Neural cell (in vitro differentiated cells): ENCODE results near the gene PTEN. TPM values are rescaled to one million over a fixed set of nuclear protein-coding genes. Genes with fewer than 3 reads are reported as not detected.

Source experiments
- H2AFZ ChIP-seq: fragments of 200-600, 300-800 bp; sonication (generic), shearing (Covaris generic); 2 replicates; pipeline ENCODE4 v1.6.0; 2014; ENCODE audit warnings: low read depth, mild to moderate bottlenecking, antibody characterized with exemption, low read length, moderate library complexity
- H3F3A ChIP-seq: fragments of 200-600 bp; shearing (Covaris generic); 2 replicates; pipeline ENCODE4 v1.6.1; 2016; ENCODE audit warnings: mild to moderate bottlenecking, moderate library complexity, mixed read lengths, antibody characterized with exemption, low read length; ENCODE audit not compliant: insufficient read depth, poor library complexity, severe bottlenecking
- H3K27ac ChIP-seq: fragments of 200-600, 300-800 bp; sonication (generic), shearing (Covaris generic); 2 replicates; pipeline ENCODE4 v1.5.1; 2014; ENCODE audit warnings: mild to moderate bottlenecking, low read length, moderate library complexity
- H3K27me3 ChIP-seq: fragments of 300-800, 200-600 bp; sonication (generic), shearing (Covaris generic); 2 replicates; pipeline ENCODE4 v1.6.0; 2014; ENCODE audit warnings: mild to moderate bottlenecking, low read depth, low read length, moderate library complexity; ENCODE audit not compliant: insufficient read depth
- H3K36me3 ChIP-seq: fragments of 300-800, 200-600 bp; sonication (generic), shearing (Covaris generic); 2 replicates; pipeline ENCODE4 v1.5.1; 2014; ENCODE audit warnings: mild to moderate bottlenecking, antibody characterized with exemption, low read length, moderate library complexity; ENCODE audit not compliant: insufficient read depth
- H3K4me2 ChIP-seq: fragments of 300-800, 200-600 bp; sonication (generic), shearing (Covaris generic); 2 replicates; pipeline ENCODE4 v1.6.0; 2014; ENCODE audit warnings: mild to moderate bottlenecking, low read length
- H3K4me3 ChIP-seq: fragments of 300-800, 200-600 bp; sonication (generic), shearing (Covaris generic); 2 replicates; pipeline ENCODE4 v1.5.1; 2014; ENCODE audit warnings: mild to moderate bottlenecking, low read length, moderate library complexity
- H3K79me2 ChIP-seq: fragments of 200-600 bp; shearing (Covaris generic); replicated peaks from 2 replicates; pipeline ENCODE4 v1.6.0; 2014; ENCODE audit warnings: mild to moderate bottlenecking, low read length, moderate library complexity; ENCODE audit not compliant: insufficient read depth
- H3K9ac ChIP-seq: fragments of 300-800, 200-600 bp; sonication (generic), shearing (Covaris generic); 2 replicates; pipeline ENCODE4 v1.6.1; 2016; ENCODE audit warnings: mild to moderate bottlenecking, low read length, mixed read lengths
- H3K9me2 ChIP-seq: fragments of 200-600 bp; shearing (Covaris generic); 2 replicates; pipeline ENCODE4 v1.6.1; 2016; ENCODE audit warnings: mild to moderate bottlenecking, low read length, mixed read lengths; ENCODE audit not compliant: insufficient read depth
- H3K9me3 ChIP-seq: fragments of 200-600, 300-800 bp; sonication (generic), shearing (Covaris generic); 2 replicates; pipeline ENCODE4 v1.6.1; 2016; ENCODE audit warnings: mild to moderate bottlenecking, mixed run types, low read length, moderate library complexity, mixed read lengths
- H4K20me1 ChIP-seq: fragments of 200-600 bp; shearing (Covaris generic); 2 replicates; pipeline ENCODE4 v1.6.1; 2016; ENCODE audit warnings: mild to moderate bottlenecking, mixed run types; ENCODE audit not compliant: insufficient read depth
- CTCF ChIP-seq: fragments of 450-650 bp; IDR thresholded peaks from 2 replicates; pipeline ENCODE4 v1.5.1; 2014; ENCODE audit warnings: antibody characterized with exemption, mild to moderate bottlenecking, moderate library complexity; ENCODE audit not compliant: poor library complexity, severe bottlenecking
- EP300 ChIP-seq: fragments of 450-650 bp; conservative IDR thresholded peaks from 2 replicates; pipeline ENCODE4 v1.6.1; 2014; ENCODE audit warnings: antibody characterized with exemption, mild to moderate bottlenecking, moderate library complexity; ENCODE audit not compliant: poor library complexity, severe bottlenecking
- EZH2 ChIP-seq: fragments of 200-600, 300-800 bp; shearing (Covaris generic), sonication (generic); IDR thresholded peaks from 2 replicates; pipeline ENCODE4 v1.6.1; 2014; ENCODE audit warnings: antibody characterized with exemption, low read length, borderline replicate concordance, mild to moderate bottlenecking; ENCODE audit not compliant: insufficient read depth, poor library complexity, severe bottlenecking
- MXI1 ChIP-seq: fragments of 450-650 bp; conservative IDR thresholded peaks from 2 replicates; pipeline ENCODE4 v1.6.1; 2014; ENCODE audit warnings: antibody characterized with exemption, mild to moderate bottlenecking; ENCODE audit not compliant: poor library complexity, severe bottlenecking
- POLR2AphosphoS5 ChIP-seq: IDR thresholded peaks from 2 replicates; pipeline ENCODE4 v1.6.1; 2012
- RAD21 ChIP-seq: fragments of 450-650 bp; conservative IDR thresholded peaks from 2 replicates; pipeline ENCODE4 v1.6.1; 2014; ENCODE audit warnings: antibody characterized with exemption, mild to moderate bottlenecking, moderate library complexity
- REST ChIP-seq: IDR thresholded peaks from 2 replicates; pipeline ENCODE4 v1.6.1; 2012; ENCODE audit warnings: borderline replicate concordance
- SMC3 ChIP-seq: fragments of 450-650 bp; conservative IDR thresholded peaks from 2 replicates; pipeline ENCODE4 v1.6.1; 2014; ENCODE audit warnings: antibody characterized with exemption, mild to moderate bottlenecking, moderate library complexity; ENCODE audit not compliant: poor library complexity
- TAF1 ChIP-seq: IDR thresholded peaks from 2 replicates; pipeline ENCODE4 v1.6.1; 2012; ENCODE audit warnings: low read depth
- polyA plus RNA-seq: library from polyadenylated mRNA; depleted of rRNA; stranded (reverse); fragments of >200 nt; gene quantifications from 2 replicates; pipeline ENCODE4 v1.2.3, GENCODE V29; 2014

Gene PTEN
- polyA plus RNA-seq, 1 donor from 2014 or later = 47.3 TPM

GRCh38 chr10:87860156-87860795 is 3.1 kb upstream of the PTEN start:
- Histone ChIP-seq H3K9me2 (no peaks in the 10 kb centered on the region), H4K20me1 (peaks cover 7% of the 10 kb centered on the region), H3K4me3 (no peak overlapping the region), H3K27me3 (no peaks in the 10 kb centered on the region), H3F3A (peaks cover 10% of the 10 kb centered on the region), H3K79me2 (peaks cover 10% of the 10 kb centered on the region), H3K4me2 (no peak overlapping the region), H3K9me3 (no peaks in the 10 kb centered on the region), H3K36me3 (no peaks in the 10 kb centered on the region), H3K9ac (no peak overlapping the region), H2AFZ (no peak overlapping the region), H3K27ac (no peak overlapping the region)
- TF ChIP-seq SMC3 = peak; percentile 28
- no peak for TF ChIP-seq POLR2AphosphoS5
- TF ChIP-seq CTCF = peak; percentile 36
- peak; percentile 46 for TF ChIP-seq RAD21

- Histone ChIP-seq H3K4me2 (no peak overlapping the region), H4K20me1 (peaks cover 13% of the 10 kb centered on the region), H3K79me2 (peaks cover 17% of the 10 kb centered on the region), H3K27me3 (no peaks in the 10 kb centered on the region), H3K9ac (no peak overlapping the region), H2AFZ (no peak overlapping the region), H3K36me3 (no peaks in the 10 kb centered on the region), H3K4me3 (no peak overlapping the region), H3K27ac (no peak overlapping the region), H3K9me3 (no peaks in the 10 kb centered on the region), H3F3A (peaks cover 10% of the 10 kb centered on the region), H3K9me2 (no peaks in the 10 kb centered on the region)
- no peak for TF ChIP-seq MXI1
- no peak for TF ChIP-seq SMC3
- no peak for TF ChIP-seq TAF1
- TF ChIP-seq REST = no peak
- TF ChIP-seq RAD21 = no peak
- TF ChIP-seq CTCF = no peak
- TF ChIP-seq POLR2AphosphoS5 = no peak
- TF ChIP-seq EP300 = no peak
- no peak for TF ChIP-seq EZH2
These were observed 2.5 kb upstream of the PTEN start for GRCh38 chr10:87860816-87861403.
